CD1c-positive myeloid dendritic cell (primary cell): ENCODE data around the gene GABRR2.
"Not testable (repeated sequence)": the region's sequence is repeated elsewhere in the genome, so short reads cannot be mapped to it uniquely, and the experiment has no call there.

ENCODE experiments used
- DNase-seq: peaks from one replicate; pipeline ENCODE4 v3.0.0-alpha.2; 2016; ENCODE audit errors: extremely low spot score

GABRR2 gene

GRCh38 chr6:89324304-89324703, 9.2 kb upstream of the GABRR2 start:
- DNase-seq = no peak

GRCh38 chr6:89323511-89323971, 8.4 kb upstream of the GABRR2 start:
- DNase-seq = peak; percentile 49

- DNase-seq = peak; percentile 78
These were observed 6.3 kb upstream of the GABRR2 start for GRCh38 chr6:89321131-89321970.

- no peak for DNase-seq
These were observed 5.0 kb upstream of the GABRR2 start for GRCh38 chr6:89320012-89320559.

DNA sequence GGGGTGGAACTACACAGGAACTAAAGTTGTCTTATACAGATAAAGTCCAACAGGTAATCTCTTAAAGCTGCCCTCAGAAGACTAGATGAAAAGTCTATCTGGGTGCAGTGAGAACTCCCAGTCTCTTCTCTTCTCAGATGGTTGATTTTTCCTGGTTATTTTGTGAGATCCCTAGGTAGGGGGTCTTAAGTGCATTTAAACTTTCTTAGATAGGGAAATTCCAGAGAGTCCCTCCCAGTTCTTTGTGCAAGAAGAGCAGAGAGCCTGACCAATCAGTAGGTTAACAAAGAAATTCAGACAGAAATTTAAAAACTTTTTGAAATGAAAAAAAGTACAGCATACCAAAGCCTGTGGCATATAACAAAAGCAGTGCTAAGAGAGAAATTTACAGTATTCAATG, 2.0 kb upstream of the GABRR2 start:
- no peak for DNase-seq

GRCh38 chr6:89314692-89315091, 407 bp downstream of the GABRR2 start:
- no peak for DNase-seq

- no peak for DNase-seq
These were observed 2.1 kb downstream of the GABRR2 start for GRCh38 chr6:89313006-89313405.

DNA sequence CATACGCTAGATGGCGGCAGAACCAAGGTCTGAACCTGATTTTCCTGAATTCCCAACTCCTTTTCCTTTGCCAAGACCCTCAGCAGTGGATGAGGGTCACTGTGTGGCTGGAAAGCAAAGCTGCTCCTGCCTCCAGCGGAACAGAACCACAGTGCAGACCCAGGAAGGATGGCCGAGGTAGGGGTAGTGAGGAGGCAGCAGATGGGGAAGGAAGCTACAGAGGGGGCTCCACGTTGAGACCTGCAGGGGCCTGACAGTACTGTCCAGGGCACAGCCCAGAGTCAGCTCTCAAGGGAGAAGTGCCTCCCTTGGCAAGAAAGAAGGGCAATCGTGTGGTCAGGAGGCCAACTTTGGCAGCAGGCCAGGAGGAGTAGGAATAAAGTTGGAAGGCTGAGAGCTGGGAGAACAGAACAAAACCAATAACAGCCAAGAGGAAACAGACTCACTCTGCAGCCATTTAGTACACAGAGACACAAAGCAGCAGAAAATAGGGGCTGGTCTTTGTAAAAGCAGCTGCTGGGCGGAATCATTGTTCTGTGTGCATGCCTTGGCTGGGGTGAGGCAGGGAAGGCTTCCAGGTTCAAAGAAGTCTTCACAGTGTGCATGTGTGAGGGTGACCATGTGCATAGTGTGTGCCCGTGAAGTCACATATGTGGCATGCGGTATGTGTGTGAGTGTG, 3.1 kb downstream of the GABRR2 start:
- DNase-seq = peak; percentile 32

DNA sequence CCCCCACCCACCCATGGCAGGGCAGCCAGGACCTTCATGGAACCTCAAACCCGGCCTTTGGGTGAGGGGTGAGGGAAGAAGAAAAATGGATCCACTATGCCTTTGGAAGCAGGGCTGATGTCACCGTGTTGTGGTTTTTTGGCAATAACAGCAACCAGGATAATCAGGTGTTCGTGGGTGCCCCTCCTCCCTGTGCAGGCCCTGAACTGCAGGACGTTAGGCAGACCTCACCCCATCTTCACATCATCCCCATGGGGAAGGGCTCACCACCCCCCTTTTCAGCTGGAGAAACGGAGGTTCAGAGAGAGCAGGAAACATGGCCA, 3.6 kb downstream of the GABRR2 start:
- no peak for DNase-seq

DNA sequence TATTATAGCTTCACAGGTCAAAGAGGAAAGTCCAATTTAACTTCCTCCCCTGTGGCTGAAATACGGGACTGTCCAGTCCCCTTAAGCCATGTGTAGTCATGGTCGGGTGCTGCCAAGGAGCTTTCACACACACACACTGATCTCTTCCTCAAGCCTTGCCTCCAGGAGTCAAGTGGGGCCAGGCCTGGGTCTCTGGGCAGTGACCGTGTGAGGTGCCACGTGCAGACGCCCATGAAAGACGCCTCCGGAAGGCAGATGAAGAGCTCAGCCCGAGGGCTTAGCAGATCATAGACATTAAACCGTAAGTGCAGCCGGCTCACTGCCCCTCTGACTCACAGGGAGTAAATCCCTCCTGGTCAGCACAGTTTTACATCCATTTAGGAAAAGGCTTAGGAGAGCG, 4.2 kb downstream of the GABRR2 start:
- peak; percentile 14 for DNase-seq

DNA sequence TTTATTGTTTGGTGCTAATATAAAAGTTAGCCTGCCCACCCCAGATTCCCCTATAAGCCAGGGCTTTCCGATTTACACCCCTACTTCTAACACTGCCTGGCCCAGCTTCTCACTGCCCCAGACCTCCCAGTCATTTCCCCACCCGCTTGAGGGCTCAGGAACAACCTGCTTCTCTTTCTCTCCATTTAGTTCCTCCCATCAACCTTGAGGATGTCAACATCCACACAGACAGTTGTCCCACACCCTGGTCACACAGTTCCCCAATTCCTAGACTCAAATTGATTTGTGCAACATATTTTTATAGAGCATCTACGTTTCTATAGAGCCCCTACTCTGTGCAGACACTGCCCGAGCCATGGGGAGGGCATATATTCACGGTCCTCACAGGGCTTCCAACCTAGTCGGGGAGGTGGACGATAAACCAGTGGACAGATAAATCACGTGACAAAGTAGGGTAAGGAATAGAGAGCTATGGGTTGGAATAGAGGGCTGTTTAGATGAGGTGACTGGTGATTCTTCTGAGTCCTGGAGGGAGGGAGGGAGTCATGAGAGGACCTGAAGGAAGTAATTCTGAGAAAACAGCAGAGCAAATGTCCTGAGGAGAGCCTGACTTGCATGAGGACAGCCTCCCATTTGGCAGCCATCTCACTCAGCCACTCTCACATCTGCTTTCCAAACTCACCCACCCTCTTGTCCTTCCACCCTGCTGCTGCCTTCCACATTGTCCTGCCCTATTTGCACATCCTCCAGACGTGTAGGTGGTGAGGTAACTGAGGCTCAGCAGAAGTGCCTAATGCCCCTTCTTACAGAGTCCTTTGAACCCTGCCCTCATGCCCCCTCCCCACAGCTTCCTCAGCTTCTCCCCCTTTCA, 6.3 kb downstream of the GABRR2 start:
- DNase-seq = peak; percentile 57

GRCh38 chr6:89304517-89304916, 10.6 kb downstream of the GABRR2 start:
- not testable (repeated sequence) for DNase-seq

DNA sequence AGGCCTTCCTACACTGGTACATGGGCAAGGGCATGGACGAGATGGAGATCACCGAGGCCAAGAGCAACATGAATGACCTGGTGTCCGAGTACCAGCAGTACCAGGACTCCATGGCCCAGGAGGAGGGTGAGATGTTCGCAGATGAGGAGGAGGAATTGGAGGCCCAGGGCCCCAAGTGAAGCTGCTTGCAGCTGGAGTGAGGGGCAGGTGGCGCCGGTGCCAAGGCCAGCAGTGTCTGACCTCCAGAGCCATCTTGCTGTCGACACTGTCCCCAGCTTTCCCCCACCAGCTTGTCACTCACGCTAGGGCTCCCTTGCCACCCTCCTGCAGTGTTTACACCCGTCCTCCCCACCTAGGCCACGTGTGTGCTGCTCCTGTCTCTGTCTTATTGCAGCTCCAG, 12.2 kb downstream of the GABRR2 start:
- no peak for DNase-seq

- no peak for DNase-seq
These were observed 12.8 kb downstream of the GABRR2 start for GRCh38 chr6:89302195-89302770.

- no peak for DNase-seq
These were observed 13.4 kb downstream of the GABRR2 start for GRCh38 chr6:89301586-89302194.

DNA sequence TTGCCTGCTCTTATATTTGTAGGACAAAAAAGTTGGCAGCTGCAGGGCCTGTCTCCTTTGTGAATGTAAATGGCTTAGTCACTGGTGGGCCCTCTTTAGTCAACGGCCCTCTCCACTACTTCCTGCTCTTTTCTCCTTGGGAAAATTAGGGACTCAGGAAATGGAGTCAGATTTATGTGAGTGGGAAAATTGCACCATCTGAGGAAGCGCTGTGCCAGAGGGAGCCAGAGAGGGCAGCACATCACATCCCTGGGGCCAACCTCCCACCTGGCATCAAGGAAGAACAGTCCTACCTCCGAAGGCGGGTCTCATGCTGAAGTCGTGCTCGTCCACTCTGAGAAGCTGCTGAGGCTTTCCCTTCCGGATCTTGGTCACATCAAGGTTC, 15.6 kb downstream of the GABRR2 start:
- no peak for DNase-seq

DNA sequence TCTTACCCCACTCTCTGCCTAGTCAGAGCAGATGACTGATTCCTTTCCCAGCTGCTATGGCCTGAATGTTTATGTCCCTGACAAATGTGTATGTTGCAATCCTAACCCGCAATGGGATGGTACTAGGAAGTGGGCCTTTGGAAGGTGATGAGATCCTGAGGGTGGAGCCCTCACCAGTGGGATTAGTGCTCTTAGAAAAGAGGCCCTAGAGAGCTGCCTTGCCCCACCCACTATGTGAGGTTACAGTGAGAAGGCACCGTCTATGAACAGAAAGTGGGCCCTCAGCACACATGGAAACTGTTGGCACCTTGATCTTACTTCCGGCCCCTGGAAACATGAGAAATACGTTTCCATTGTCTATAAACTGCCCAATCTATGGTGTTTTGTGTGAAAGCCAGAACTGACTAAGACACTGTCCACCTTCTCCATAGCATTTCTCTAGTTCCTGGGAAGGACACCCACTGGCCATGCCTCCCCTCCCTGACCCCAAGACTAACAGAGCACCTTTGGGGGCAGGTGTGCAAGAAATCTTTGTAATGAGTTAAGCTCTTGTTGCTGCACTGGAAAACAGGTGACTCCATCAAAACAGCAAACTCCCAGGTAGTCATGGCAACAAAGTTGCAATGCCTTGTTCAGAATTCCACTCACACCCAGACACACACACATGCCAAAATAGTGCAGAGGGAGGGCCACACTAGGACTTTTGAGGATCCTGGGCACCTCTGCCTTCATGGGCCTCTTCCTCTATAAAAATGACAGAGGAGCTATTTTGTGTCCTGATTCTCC, 16.2 kb downstream of the GABRR2 start:
- DNase-seq = peak; percentile 39

DNA sequence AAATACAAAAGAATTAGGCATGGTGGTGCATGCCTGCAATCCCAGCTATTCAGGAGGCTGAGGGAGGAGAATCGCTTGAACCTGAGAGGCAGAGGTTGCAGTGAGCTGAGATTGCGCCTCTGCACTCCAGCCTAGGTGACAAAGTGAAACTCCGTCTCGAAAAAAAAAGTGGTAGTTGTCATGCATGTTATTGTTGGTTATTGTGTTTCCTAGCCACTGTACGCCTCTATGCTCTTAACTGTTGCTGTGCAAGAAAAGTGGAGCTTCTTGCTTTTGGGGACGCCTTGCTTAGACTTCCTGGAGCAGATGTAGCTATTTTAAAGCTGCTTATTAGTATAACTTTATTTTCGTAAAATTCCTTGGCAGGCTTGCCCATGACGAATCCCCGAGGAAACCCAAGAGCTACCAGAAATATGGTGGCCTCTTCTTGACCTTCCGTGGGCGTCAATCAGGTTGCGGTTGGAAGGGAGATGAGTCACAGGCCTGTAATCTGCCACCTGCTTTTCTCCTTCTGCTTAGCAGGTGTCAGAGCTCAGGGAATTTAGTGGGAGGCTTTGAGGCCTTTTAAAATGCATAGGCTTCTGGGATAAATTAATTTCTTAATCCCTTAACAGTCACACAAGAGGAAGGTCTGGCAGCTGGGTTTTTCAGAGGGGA, 17.3 kb downstream of the GABRR2 start:
- DNase-seq = peak; percentile 73

DNA sequence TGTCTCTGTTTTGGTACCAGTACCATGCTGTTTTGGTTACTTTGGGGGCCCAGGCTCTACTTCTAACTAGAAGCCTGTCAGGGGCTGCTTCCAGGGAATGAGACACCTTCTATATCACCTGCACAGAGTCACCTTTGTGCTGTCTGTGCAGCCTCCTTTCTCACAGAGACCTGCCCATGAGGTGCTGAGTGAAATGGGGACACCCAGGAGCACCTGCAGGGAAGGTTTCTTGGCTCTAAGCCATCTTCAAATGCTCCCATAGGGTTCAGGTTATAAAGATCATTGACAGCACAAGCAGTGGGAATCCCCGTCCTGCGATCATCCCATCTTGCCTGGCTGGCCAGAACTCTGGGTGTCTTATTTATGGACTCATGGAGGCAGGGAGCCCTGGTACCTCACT, 19.1 kb downstream of the GABRR2 start:
- DNase-seq = no peak

- DNase-seq = not testable (repeated sequence)
These were observed 20.0 kb downstream of the GABRR2 start for GRCh38 chr6:89295116-89295515.
